Glutamatergic neuron (in vitro differentiated cells): ENCODE data around the gene PAM. TPM values are rescaled to one million over a fixed set of nuclear protein-coding genes. Genes with fewer than 3 reads are reported as not detected.

Experiments
- DNase-seq: peaks from one replicate; pipeline ENCODE4 v3.0.0; 2022
- H3K27ac Mint-ChIP-seq: one replicate; pipeline ENCODE4 v1.8.0; 2020; ENCODE audit warnings: mild to moderate bottlenecking, mixed read lengths, inconsistent platforms; ENCODE audit not compliant: unreplicated experiment
- H3K27me3 Mint-ChIP-seq: one replicate; pipeline ENCODE4 v1.8.0; 2020; ENCODE audit warnings: mild to moderate bottlenecking, moderate library complexity, mixed read lengths, inconsistent platforms; ENCODE audit not compliant: unreplicated experiment
- H3K36me3 Mint-ChIP-seq: one replicate; pipeline ENCODE4 v1.8.0; 2020; ENCODE audit warnings: mild to moderate bottlenecking, mixed read lengths, inconsistent platforms; ENCODE audit not compliant: unreplicated experiment
- H3K4me1 Mint-ChIP-seq: one replicate; pipeline ENCODE4 v1.8.0; 2020; ENCODE audit warnings: mild to moderate bottlenecking, low read depth, mixed read lengths, inconsistent platforms; ENCODE audit not compliant: unreplicated experiment
- H3K4me3 Mint-ChIP-seq: one replicate; pipeline ENCODE4 v1.8.0; 2020; ENCODE audit warnings: mild to moderate bottlenecking, mixed read lengths, inconsistent platforms; ENCODE audit not compliant: unreplicated experiment
- H3K9me3 Mint-ChIP-seq: one replicate; pipeline ENCODE4 v1.8.0; 2020; ENCODE audit warnings: mild to moderate bottlenecking, moderate library complexity, mixed read lengths, inconsistent platforms; ENCODE audit not compliant: unreplicated experiment
- CTCF ChIP-seq: fragments of 200-600 bp; sonication (generic); IDR thresholded peaks from one replicate; pipeline ENCODE4 v1.5.0; 2021; ENCODE audit not compliant: partially characterized antibody, unreplicated experiment
- total RNA-seq: library from RNA; stranded (reverse); fragmentation: NEBNext Ultra II Directional; extraction: Animal tissue kit (Norgen Biotek cat#: 25700); gene quantifications from one replicate; pipeline ENCODE4 v1.2.1, GENCODE V29; 2021; ENCODE audit not compliant: unreplicated experiment

The PAM gene
- total RNA-seq, 1 donor from 2014 or later = 192 TPM

DNA sequence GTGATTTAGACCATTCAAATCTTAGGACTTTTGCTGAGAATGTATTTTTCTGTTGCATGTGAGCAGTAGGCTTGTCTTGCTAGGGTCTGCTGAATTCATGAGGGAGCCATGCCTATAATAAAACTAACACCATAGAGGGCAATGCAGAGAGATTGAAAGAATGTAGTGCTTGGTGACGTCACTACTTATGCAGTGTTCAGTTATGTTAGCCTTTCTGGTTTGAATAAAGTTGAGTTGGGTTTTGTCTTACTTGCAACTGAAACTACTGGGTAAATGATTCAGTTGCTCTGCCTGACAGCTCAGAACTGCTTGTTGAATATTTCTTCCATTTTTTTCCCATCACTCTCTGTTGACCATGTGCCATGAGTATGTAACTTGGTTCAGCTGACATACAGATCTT lies 114.1 kb downstream of the PAM start:
- H3K9me3 Mint-ChIP-seq = peaks cover 3% of the 10 kb centered on the region
- H3K4me3 Mint-ChIP-seq = peak overlapping the region; percentile 43
- no peaks in the 10 kb centered on the region for H3K27me3 Mint-ChIP-seq
- peaks cover 29% of the 10 kb centered on the region for H3K4me1 Mint-ChIP-seq
- no peak for TF ChIP-seq CTCF
- H3K27ac Mint-ChIP-seq = no peak overlapping the region
- no peak for DNase-seq
- no peaks in the 10 kb centered on the region for H3K36me3 Mint-ChIP-seq

- H3K9me3 Mint-ChIP-seq = no peaks in the 10 kb centered on the region
- no peaks in the 10 kb centered on the region for H3K36me3 Mint-ChIP-seq
- H3K27me3 Mint-ChIP-seq = no peaks in the 10 kb centered on the region
- H3K4me1 Mint-ChIP-seq = peaks cover 26% of the 10 kb centered on the region
- peak overlapping the region; percentile 43 for H3K4me3 Mint-ChIP-seq
- H3K27ac Mint-ChIP-seq = peak overlapping the region; percentile 59
- no peak for DNase-seq
- no peak for TF ChIP-seq CTCF
Measured at GRCh38 chr5:102873379-102873932, 118.4 kb downstream of the PAM start.

DNA sequence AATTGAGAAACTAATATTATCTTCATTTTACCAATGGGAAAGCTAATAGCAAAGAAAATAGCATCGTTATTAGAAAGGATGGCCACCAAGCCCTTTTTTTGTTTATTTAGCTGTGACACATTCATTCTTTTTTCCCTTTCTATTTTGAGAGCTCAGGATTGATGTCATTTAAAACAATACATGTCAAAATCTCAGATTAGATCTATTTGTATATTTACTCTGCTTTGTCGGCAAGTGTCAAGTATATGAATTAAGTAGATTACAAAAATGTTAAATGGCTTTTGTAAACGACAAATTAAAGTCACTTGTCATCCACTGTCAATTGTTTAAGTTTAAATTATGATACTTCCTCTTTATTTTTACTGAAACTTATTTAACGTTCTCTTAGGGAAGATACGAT lies 118.9 kb downstream of the PAM start:
- Mint-ChIP-seq H3K27ac (peak overlapping the region; percentile 59), H3K9me3 (no peaks in the 10 kb centered on the region), H3K36me3 (no peaks in the 10 kb centered on the region), H3K4me3 (no peak overlapping the region), H3K27me3 (no peaks in the 10 kb centered on the region), H3K4me1 (peaks cover 24% of the 10 kb centered on the region)
- DNase-seq = no peak
- no peak for TF ChIP-seq CTCF

DNA sequence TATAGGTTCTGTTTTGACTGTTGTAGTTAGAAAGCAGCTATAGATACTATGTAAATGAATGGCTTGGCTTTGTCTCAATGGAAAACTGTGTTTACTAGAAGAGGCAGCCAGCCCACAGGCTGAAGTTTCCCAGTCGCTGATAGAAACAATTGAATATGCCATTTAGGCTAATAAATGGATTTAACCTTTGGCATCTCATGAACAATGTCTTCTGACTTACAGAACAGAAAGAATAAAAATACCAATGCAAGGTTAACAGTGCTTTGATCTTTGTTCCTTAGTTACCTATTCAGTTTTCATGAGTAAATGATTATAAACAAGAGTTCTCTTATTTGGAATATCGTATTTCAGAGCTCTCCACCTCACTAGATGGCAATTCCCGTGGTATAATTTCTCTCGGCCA lies 120.6 kb downstream of the PAM start:
- DNase-seq = no peak
- peak overlapping the region; percentile 39 for H3K27ac Mint-ChIP-seq
- peaks cover 19% of the 10 kb centered on the region for H3K4me1 Mint-ChIP-seq
- no peaks in the 10 kb centered on the region for H3K36me3 Mint-ChIP-seq
- no peak for TF ChIP-seq CTCF
- no peaks in the 10 kb centered on the region for H3K9me3 Mint-ChIP-seq
- no peak overlapping the region for H3K4me3 Mint-ChIP-seq
- H3K27me3 Mint-ChIP-seq = no peaks in the 10 kb centered on the region

DNA sequence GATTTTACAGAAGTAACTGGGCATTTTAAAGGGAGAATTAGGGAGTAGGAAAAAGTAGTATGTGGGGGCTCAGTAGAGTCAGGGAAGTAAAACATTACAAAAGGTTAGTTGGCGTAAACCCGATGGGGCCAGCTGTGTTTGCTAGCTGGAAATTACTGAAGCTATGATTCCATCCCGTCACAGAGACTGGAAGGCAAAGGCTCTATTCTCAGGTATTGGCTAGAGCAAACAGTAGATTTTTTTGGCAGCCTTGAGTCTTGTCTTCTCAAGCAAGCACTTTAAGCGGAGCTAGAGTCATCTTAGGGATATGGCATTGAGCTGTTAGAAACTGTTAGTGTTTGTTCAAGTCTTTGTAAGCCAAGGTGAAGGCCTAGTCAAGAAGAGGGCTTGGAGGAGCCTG lies 121.5 kb downstream of the PAM start:
- H3K4me1 Mint-ChIP-seq = peaks cover 19% of the 10 kb centered on the region
- H3K4me3 Mint-ChIP-seq = no peak overlapping the region
- no peak for TF ChIP-seq CTCF
- H3K36me3 Mint-ChIP-seq = no peaks in the 10 kb centered on the region
- no peak for DNase-seq
- H3K27ac Mint-ChIP-seq = no peak overlapping the region
- no peaks in the 10 kb centered on the region for H3K27me3 Mint-ChIP-seq
- H3K9me3 Mint-ChIP-seq = no peaks in the 10 kb centered on the region
